ENCODE data around the gene CCDC85C. TPM values are rescaled to one million over a fixed set of nuclear protein-coding genes. Genes with fewer than 3 reads are reported as not detected.

CCDC85C gene
- total RNA-seq, 1 donor from 2014 or later: 53.1 TPM

DNA sequence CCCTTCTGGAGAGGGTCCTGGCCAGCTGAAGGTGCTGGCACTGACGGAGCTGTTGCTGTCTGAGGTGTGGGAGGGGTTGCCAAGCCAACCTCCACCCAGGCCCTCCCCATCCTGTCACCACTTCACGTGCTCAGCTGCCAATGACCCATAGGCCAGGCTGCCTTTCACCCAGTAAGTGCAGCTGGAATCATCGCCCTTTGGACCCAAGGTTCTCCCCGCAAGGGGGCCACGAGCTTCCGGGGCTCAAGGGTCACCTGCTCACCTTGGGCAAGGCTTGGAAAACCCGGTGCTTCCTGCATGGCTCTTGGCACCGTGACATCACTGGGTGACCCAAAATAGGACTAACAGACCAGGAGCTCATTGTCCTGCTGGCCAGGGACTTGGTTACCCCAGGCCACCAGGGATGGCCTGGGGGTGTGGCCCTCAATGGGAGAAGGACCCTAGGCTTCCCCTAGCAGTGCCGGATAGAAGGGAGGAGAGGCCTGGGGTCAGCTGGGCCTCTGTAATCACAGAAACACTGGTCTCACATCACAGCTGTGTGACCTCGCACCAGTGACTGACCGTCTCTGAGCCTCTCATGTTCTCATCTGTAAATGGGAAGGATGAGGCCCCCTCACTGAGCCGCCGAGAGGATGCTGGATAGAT is 51.3 kb downstream of the CCDC85C start:
- intact Hi-C loops (cut with DNase I): no loop called here
- DNase-seq (ENCODE audit: missing footprints) (no peak), ATAC-seq (peak; percentile 56)

GRCh38 chr14:99552021-99552553 is 51.9 kb downstream of the CCDC85C start:
- intact Hi-C loops (cut with DNase I): no loop called here
- DNase-seq (ENCODE audit: missing footprints) (no peak), ATAC-seq (peak; percentile 1)

GRCh38 chr14:99551034-99551922 is 52.7 kb downstream of the CCDC85C start:
- no peak for ATAC-seq
- DNase-seq (ENCODE audit: missing footprints): no peak
- intact Hi-C loops (cut with DNase I): no loop called here

DNA sequence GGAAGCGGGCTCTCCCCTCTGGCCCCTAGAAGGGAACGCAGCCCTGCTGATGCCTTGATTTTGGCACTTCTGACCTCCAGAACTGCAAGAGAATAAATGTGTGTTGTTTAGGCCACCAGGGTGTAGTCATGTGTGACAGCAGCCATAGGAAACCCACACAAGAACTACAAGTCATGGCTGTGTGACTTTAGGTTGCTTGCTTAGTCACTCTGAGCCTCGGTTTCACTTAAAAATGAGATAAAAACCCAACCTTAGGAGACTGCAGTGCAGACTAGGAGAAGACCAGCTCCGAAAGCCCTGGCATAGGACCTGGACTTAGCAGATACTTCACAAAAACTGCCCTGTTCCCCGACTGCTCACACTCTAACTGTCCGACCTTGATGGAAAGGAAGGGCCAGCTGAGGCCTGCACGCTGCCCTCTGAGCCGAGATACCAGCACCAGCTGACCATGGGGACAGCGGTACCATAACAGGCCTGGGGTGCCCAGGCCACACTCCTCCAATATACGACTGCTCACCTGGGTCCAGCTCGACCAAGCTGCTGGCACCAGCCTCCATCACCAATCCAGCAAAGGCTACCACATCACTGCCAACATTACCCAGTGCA is 53.5 kb downstream of the CCDC85C start:
- intact Hi-C loops (cut with DNase I): no loop called here
- no peak for DNase-seq (ENCODE audit: missing footprints)
- no peak for ATAC-seq

- intact Hi-C loops (cut with DNase I): no loop called here
- DNase-seq (ENCODE audit: missing footprints) (no peak), ATAC-seq (no peak)
Observed at GRCh38 chr14:99549684-99550083, 54.3 kb downstream of the CCDC85C start.

DNA sequence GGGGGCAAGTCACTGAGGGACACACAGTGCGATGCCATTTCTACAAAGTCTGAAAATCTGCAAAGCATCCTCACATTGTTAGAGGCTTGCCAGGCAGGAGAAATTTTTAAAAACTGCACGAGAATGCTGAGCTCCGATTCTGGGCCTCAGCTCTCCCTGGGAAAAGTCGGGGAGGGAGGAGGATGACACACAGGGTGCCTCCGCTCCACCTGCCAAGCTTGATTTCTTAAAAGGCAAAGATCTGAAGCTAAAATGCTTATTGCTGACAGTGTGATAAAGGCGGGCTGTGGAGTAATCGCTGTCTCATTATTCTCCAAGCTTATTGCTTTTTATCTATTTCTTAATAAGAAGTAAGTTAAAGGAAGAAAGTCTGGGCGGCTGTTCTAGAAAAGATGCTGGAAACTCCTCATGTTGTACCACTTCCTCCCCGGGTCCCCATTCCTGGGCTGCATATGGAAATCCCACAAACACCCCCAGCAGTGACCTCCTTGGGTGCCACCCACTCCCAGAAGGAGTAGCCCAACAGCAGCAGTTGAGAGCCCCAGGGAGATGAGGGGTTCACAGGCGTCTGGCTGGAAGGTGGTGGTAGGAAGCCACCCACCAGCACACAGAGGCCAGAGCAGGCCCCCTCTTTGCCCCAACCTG is 55.0 kb downstream of the CCDC85C start:
- DNase-seq (ENCODE audit: missing footprints): no peak
- intact Hi-C loops (cut with DNase I): no loop called here
- no peak for ATAC-seq

GRCh38 chr14:99548255-99548654 is 55.8 kb downstream of the CCDC85C start:
- DNase-seq (ENCODE audit: missing footprints) (no peak), ATAC-seq (no peak)
- intact Hi-C loops (cut with DNase I): no loop called here

- DNase-seq (ENCODE audit: missing footprints): no peak
- intact Hi-C loops (cut with DNase I): no loop called here
- no peak for ATAC-seq
Observed at GRCh38 chr14:99546234-99546879, 57.6 kb downstream of the CCDC85C start.

- DNase-seq (ENCODE audit: missing footprints) (no peak), ATAC-seq (no peak)
- intact Hi-C loops (cut with DNase I): no loop called here
Observed at GRCh38 chr14:99545586-99545985, 58.4 kb downstream of the CCDC85C start.

GRCh38 chr14:99544991-99545390 is 59.0 kb downstream of the CCDC85C start:
- DNase-seq (ENCODE audit: missing footprints) (no peak), ATAC-seq (no peak)
- intact Hi-C loops (cut with DNase I): no loop called here

GRCh38 chr14:99543985-99544384 is 60.0 kb downstream of the CCDC85C start:
- no peak for ATAC-seq
- DNase-seq (ENCODE audit: missing footprints): no peak
- intact Hi-C loops (cut with DNase I): no loop called here

- no peak for DNase-seq (ENCODE audit: missing footprints)
- intact Hi-C loops (cut with DNase I): no loop called here
- ATAC-seq: no peak
Observed at GRCh38 chr14:99543370-99543769, 60.6 kb downstream of the CCDC85C start.

DNA sequence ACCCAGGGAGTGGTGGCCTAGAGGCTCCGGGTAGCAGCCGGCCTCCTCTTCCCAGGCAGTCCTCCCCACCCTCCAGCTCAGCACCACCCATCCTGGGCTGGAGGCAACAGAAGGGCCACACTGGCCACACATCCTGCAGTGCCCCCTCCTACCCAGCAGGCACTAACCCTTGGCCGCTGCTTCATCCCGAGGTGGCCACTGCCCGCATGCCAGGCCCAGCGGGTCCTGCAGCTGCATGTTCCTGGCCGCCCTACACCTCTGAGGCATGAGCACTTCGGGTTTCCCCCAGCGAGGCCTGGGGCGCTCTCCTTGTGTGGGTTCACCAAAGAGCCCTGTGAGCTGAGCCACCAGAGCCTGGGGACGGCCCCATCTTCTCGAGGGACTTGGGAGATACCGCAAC is 61.4 kb downstream of the CCDC85C start:
- DNase-seq (ENCODE audit: missing footprints) (no peak), ATAC-seq (no peak)
- intact Hi-C loops (cut with DNase I): no loop called here

- no peak for ATAC-seq
- DNase-seq (ENCODE audit: missing footprints): no peak
- intact Hi-C loops (cut with DNase I): no loop called here
Observed at GRCh38 chr14:99541677-99542470, 62.1 kb downstream of the CCDC85C start.

GRCh38 chr14:99541211-99541610 is 62.8 kb downstream of the CCDC85C start:
- ATAC-seq (no peak), DNase-seq (ENCODE audit: missing footprints) (no peak)
- intact Hi-C loops (cut with DNase I): no loop called here

DNA sequence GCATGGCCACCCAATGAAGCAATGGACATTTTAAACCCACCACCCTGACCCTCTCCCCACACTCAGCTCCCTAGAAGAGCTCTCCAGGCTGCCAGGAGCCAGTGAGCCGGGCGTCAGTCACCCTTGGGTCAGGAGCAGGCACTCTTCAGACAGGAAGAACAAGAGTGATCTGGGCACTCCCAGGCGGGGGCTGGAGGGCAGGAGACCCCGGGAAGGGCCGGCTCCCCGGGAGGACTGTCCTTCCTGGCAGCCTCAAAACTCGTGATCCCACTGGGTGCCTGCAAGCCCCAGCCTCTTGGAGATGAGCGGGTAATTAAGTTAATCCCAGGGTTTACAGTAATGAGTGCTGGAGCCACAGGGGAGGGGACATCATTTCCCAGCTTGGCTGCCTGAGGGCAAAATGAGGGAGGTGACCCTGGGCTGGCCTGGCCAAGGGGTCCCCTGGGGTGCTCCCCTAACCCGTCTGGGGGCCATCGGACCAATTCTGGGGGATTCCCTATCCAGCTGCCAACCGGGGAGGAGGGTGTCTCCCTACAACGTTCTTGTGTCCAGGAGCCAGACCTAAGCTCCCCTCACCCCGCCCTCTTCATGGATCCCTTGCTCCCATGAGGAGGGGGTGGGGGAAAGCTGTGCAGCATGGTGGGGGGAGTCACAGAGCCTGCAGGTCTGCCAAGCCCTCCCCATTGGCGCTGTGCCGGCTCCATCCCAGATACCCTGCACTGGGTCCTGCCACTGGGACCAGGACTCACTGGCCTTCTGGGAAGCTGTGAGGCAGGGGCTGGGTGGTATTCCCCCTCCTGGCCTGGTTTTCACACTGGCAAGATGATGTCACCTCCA is 63.6 kb downstream of the CCDC85C start:
- no peak for ATAC-seq
- intact Hi-C loops (cut with DNase I): no loop called here
- no peak for DNase-seq (ENCODE audit: missing footprints)

DNA sequence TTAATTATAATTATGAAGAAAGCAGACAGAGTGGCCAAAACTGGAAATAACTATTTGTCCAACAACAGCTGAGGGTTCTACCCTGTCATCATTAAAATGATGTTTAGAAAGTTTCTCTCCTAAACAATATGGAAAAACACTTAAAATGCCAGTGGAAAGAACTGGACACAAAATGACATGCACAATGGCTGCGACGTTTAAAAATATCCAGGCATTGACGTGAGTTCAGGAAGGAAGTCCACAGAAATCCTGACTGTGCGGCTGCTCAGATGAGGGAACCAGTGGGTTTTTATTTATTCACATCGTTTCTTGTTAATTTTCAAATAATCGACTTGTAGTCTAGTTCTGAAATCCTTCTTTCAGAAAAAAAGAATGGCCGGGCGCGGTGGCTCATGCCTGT is 64.5 kb downstream of the CCDC85C start:
- ATAC-seq (no peak), DNase-seq (ENCODE audit: missing footprints) (no peak)
- intact Hi-C loops (cut with DNase I): no loop called here

Measured in Right ventricle myocardium inferior (tissue), 1 donor.